Mononuclear cell (primary cell): ENCODE data around the gene RABL2B. TPM values are rescaled to one million over a fixed set of nuclear protein-coding genes. Genes with fewer than 3 reads are reported as not detected.
"Not testable (repeated sequence)": the region's sequence is repeated elsewhere in the genome, so short reads cannot be mapped to it uniquely, and the experiment has no call there.

Experiments
- H3K27me3 ChIP-seq: 2 replicates; pipeline ENCODE4 v1.6.0; 2011; ENCODE audit warnings: low read length, control low read depth; ENCODE audit not compliant: insufficient read depth
- H3K4me1 ChIP-seq: 2 replicates; pipeline ENCODE4 v1.5.1; 2011; ENCODE audit warnings: mild to moderate bottlenecking, low read length, control low read depth; ENCODE audit not compliant: insufficient read depth
- H3K4me3 ChIP-seq: 2 replicates; pipeline ENCODE4 v1.5.1; 2011; ENCODE audit warnings: mild to moderate bottlenecking, low read length, moderate library complexity
- H3K9me3 ChIP-seq: 2 replicates; pipeline ENCODE4 v1.5.1; 2011; ENCODE audit warnings: low read depth, mild to moderate bottlenecking, control low read depth, low read length
- total RNA-seq: library from RNA; depleted of rRNA; stranded (reverse); fragments of >200 nt; gene quantifications from one replicate; pipeline ENCODE4 v1.2.3, GENCODE V29; 2012

The RABL2B gene
- total RNA-seq, 1 donor = 8.2 TPM

- H3K4me3 ChIP-seq, H3K27me3 ChIP-seq, H3K4me1 ChIP-seq, H3K9me3 ChIP-seq: not testable (repeated sequence)
Measured at GRCh38 chr22:50748630-50749029, 34.8 kb downstream of the RABL2B start.

- not testable (repeated sequence) for H3K9me3 ChIP-seq, H3K27me3 ChIP-seq, H3K4me3 ChIP-seq, H3K4me1 ChIP-seq
Measured at GRCh38 chr22:50747521-50747920, 35.9 kb downstream of the RABL2B start.

- H3K27me3 ChIP-seq, H3K4me1 ChIP-seq, H3K4me3 ChIP-seq, H3K9me3 ChIP-seq: not testable (repeated sequence)
Measured at GRCh38 chr22:50744424-50744823, 39.0 kb downstream of the RABL2B start.

GRCh38 chr22:50740714-50741113 is 42.7 kb downstream of the RABL2B start:
- not testable (repeated sequence) for H3K4me1 ChIP-seq, H3K9me3 ChIP-seq, H3K4me3 ChIP-seq, H3K27me3 ChIP-seq

GRCh38 chr22:50739894-50740293 is 43.5 kb downstream of the RABL2B start:
- Histone ChIP-seq H3K4me1 (no peaks in the 10 kb centered on the region), H3K27me3 (no peaks in the 10 kb centered on the region), H3K9me3 (no peaks in the 10 kb centered on the region), H3K4me3 (no peak overlapping the region)

- H3K9me3 ChIP-seq = no peaks in the 10 kb centered on the region
- H3K27me3 ChIP-seq = no peaks in the 10 kb centered on the region
- no peaks in the 10 kb centered on the region for H3K4me1 ChIP-seq
- H3K4me3 ChIP-seq = no peak overlapping the region
Measured at GRCh38 chr22:50739279-50739691, 44.2 kb downstream of the RABL2B start.

GRCh38 chr22:50738649-50739227 is 44.7 kb downstream of the RABL2B start:
- no peaks in the 10 kb centered on the region for H3K4me1 ChIP-seq

GRCh38 chr22:50737728-50738648 is 45.4 kb downstream of the RABL2B start, which contains the start of gene ACR:
Gene ACR, plus strand, starts transcription at chr22:50738204. Its CDS starts 32 bp downstream, at chr22:50738236.
- H3K9me3 ChIP-seq = no peaks in the 10 kb centered on the region
- no peaks in the 10 kb centered on the region for H3K27me3 ChIP-seq
- no peaks in the 10 kb centered on the region for H3K4me1 ChIP-seq
- H3K4me3 ChIP-seq = no peak within 1 kb of the TSS

More at GRCh38 chr22:50738649-50739227, 44.7 kb downstream of the RABL2B start:
- Histone ChIP-seq H3K9me3 (no peaks in the 10 kb centered on the region), H3K4me3 (no peak overlapping the region), H3K27me3 (no peaks in the 10 kb centered on the region)

- no peaks in the 10 kb centered on the region for H3K27me3 ChIP-seq
Measured at GRCh38 chr22:50735739-50736030, 47.8 kb downstream of the RABL2B start.

GRCh38 chr22:50734986-50735738 is 48.3 kb downstream of the RABL2B start:
- Histone ChIP-seq H3K4me1 (no peaks in the 10 kb centered on the region), H3K9me3 (no peaks in the 10 kb centered on the region), H3K27me3 (no peaks in the 10 kb centered on the region), H3K4me3 (no peak overlapping the region)

More at GRCh38 chr22:50735739-50736030, 47.8 kb downstream of the RABL2B start:
- H3K9me3 ChIP-seq = no peaks in the 10 kb centered on the region
- H3K4me1 ChIP-seq = no peaks in the 10 kb centered on the region
- H3K4me3 ChIP-seq = no peak overlapping the region

- H3K4me3 ChIP-seq = no peak overlapping the region
- H3K4me1 ChIP-seq = no peaks in the 10 kb centered on the region
- H3K9me3 ChIP-seq = no peaks in the 10 kb centered on the region
- no peaks in the 10 kb centered on the region for H3K27me3 ChIP-seq
Measured at GRCh38 chr22:50734343-50734771, 49.1 kb downstream of the RABL2B start.

GRCh38 chr22:50733521-50734342 is 49.7 kb downstream of the RABL2B start:
- Histone ChIP-seq H3K27me3 (no peaks in the 10 kb centered on the region), H3K4me1 (no peaks in the 10 kb centered on the region), H3K4me3 (no peak overlapping the region), H3K9me3 (no peaks in the 10 kb centered on the region)

GRCh38 chr22:50732681-50733080 is 50.8 kb downstream of the RABL2B start:
- no peaks in the 10 kb centered on the region for H3K4me1 ChIP-seq
- H3K4me3 ChIP-seq = no peak overlapping the region
- H3K27me3 ChIP-seq = no peaks in the 10 kb centered on the region
- no peaks in the 10 kb centered on the region for H3K9me3 ChIP-seq

GRCh38 chr22:50731811-50732624 is 51.4 kb downstream of the RABL2B start:
- H3K9me3 ChIP-seq = no peaks in the 10 kb centered on the region
- H3K27me3 ChIP-seq = no peaks in the 10 kb centered on the region
- H3K4me3 ChIP-seq = no peak overlapping the region
- no peaks in the 10 kb centered on the region for H3K4me1 ChIP-seq
